Stimulated activated CD8-positive, alpha-beta memory T cell treated with anti-CD3 and anti-CD28 coated beads, Interleukin-15, amount 100 ng/mL, for 48 hours (primary cell): ENCODE results near the gene APOBEC2.

ENCODE experiments used
- DNase-seq, 2 donors: peaks; one replicate each; pipeline ENCODE4 v3.0.0-alpha.2; 2020; ENCODE audit warnings: low read depth in 2 of 2

APOBEC2 gene

GRCh38 chr6:41088451-41088850 lies 35.4 kb downstream of the APOBEC2 start:
- no peak for DNase-seq

GRCh38 chr6:41090841-41091761 lies 38.1 kb downstream of the APOBEC2 start:
- no peak for DNase-seq

- no peak for DNase-seq
Measured at GRCh38 chr6:41092421-41093140, 39.6 kb downstream of the APOBEC2 start.

- no peak for DNase-seq
Measured at GRCh38 chr6:41093729-41094128, 40.7 kb downstream of the APOBEC2 start.

GRCh38 chr6:41097467-41098090 lies 44.6 kb downstream of the APOBEC2 start:
- no peak for DNase-seq

- DNase-seq = no peak
Measured at GRCh38 chr6:41098366-41098765, 45.4 kb downstream of the APOBEC2 start.

GRCh38 chr6:41100871-41101287 lies 47.9 kb downstream of the APOBEC2 start:
- no peak for DNase-seq

- no peak for DNase-seq
Measured at GRCh38 chr6:41103847-41104246, 50.8 kb downstream of the APOBEC2 start.

- no peak for DNase-seq
Measured at GRCh38 chr6:41111017-41111416, 58.0 kb downstream of the APOBEC2 start.
